ENCODE measurements around the gene FGGY.

FGGY gene

GRCh38 chr1:59670662-59671061 is 373.8 kb downstream of the FGGY start:
- no peak overlapping the region for H3K9ac ChIP-seq (ENCODE audit: low read depth, low read length)
- ATAC-seq (ENCODE audit: insufficient read depth, low read depth) (no peak), DNase-seq (no peak)
- H4K20me1 ChIP-seq (ENCODE audit: insufficient read depth, low read length) = no peaks in the 10 kb centered on the region
- no peak overlapping the region for H3K27ac ChIP-seq (ENCODE audit: low read length)
- no peaks in the 10 kb centered on the region for H3K9me3 ChIP-seq (ENCODE audit: insufficient read depth, low read length, severe bottlenecking)
- H3K4me2 ChIP-seq (ENCODE audit: insufficient read depth, low read length) = no peak overlapping the region
- no peaks in the 10 kb centered on the region for H3K79me2 ChIP-seq (ENCODE audit: insufficient read depth, low read length)
- H3K4me3 ChIP-seq (ENCODE audit: low read depth in 1 of 2, low read length in 2 of 2) = no peak overlapping the region
- no peaks in the 10 kb centered on the region for H3K4me1 ChIP-seq (ENCODE audit: insufficient read depth, low read length)
- no peak overlapping the region for H2AFZ ChIP-seq (ENCODE audit: low read depth, low read length)
- no peaks in the 10 kb centered on the region for H3K36me3 ChIP-seq (ENCODE audit: insufficient read depth, low read length)
- no peak for TF ChIP-seq EZH2 (IDR thresholded peaks at IDR 0.05; ENCODE audit: borderline replicate concordance, low read depth, low read length, severe bottlenecking)
- TF ChIP-seq CTCF (IDR thresholded peaks at IDR 0.05; ENCODE audit: borderline replicate concordance, extremely low read depth, low read length, poor library complexity, severe bottlenecking) = no peak
- no peaks in the 10 kb centered on the region for H3K27me3 ChIP-seq (ENCODE audit: insufficient read depth, low read length, poor library complexity)

GRCh38 chr1:59671066-59671952 is 374.4 kb downstream of the FGGY start:
- no peak overlapping the region for H2AFZ ChIP-seq (ENCODE audit: low read depth, low read length)
- H3K36me3 ChIP-seq (ENCODE audit: insufficient read depth, low read length) = no peaks in the 10 kb centered on the region
- H4K20me1 ChIP-seq (ENCODE audit: insufficient read depth, low read length) = no peaks in the 10 kb centered on the region
- no peaks in the 10 kb centered on the region for H3K9me3 ChIP-seq (ENCODE audit: insufficient read depth, low read length, severe bottlenecking)
- no peak for TF ChIP-seq EZH2 (IDR thresholded peaks at IDR 0.05; ENCODE audit: borderline replicate concordance, low read depth, low read length, severe bottlenecking)
- no peak for TF ChIP-seq CTCF (IDR thresholded peaks at IDR 0.05; ENCODE audit: borderline replicate concordance, extremely low read depth, low read length, poor library complexity, severe bottlenecking)
- no peak for DNase-seq
- no peak overlapping the region for H3K9ac ChIP-seq (ENCODE audit: low read depth, low read length)
- H3K27me3 ChIP-seq (ENCODE audit: insufficient read depth, low read length, poor library complexity) = no peaks in the 10 kb centered on the region
- H3K4me3 ChIP-seq (ENCODE audit: low read depth in 1 of 2, low read length in 2 of 2) = no peak overlapping the region
- H3K4me1 ChIP-seq (ENCODE audit: insufficient read depth, low read length) = no peaks in the 10 kb centered on the region
- no peak overlapping the region for H3K4me2 ChIP-seq (ENCODE audit: insufficient read depth, low read length)
- H3K79me2 ChIP-seq (ENCODE audit: insufficient read depth, low read length) = no peaks in the 10 kb centered on the region
- no peak for ATAC-seq (ENCODE audit: insufficient read depth, low read depth)
- H3K27ac ChIP-seq (ENCODE audit: low read length) = no peak overlapping the region; the same call in 1 of the 2 replicates

GRCh38 chr1:59671953-59672305 is 375.0 kb downstream of the FGGY start:
- no peak for ATAC-seq (ENCODE audit: insufficient read depth, low read depth)

More at GRCh38 chr1:59671953-59672305, 375.0 kb downstream of the FGGY start:
- H3K79me2 ChIP-seq (ENCODE audit: insufficient read depth, low read length) = no peaks in the 10 kb centered on the region
- no peaks in the 10 kb centered on the region for H3K4me1 ChIP-seq (ENCODE audit: insufficient read depth, low read length)
- H3K4me3 ChIP-seq (ENCODE audit: low read depth in 1 of 2, low read length in 2 of 2) = no peak overlapping the region
- H2AFZ ChIP-seq (ENCODE audit: low read depth, low read length) = no peak overlapping the region
- H3K9me3 ChIP-seq (ENCODE audit: insufficient read depth, low read length, severe bottlenecking) = no peaks in the 10 kb centered on the region
- H3K9ac ChIP-seq (ENCODE audit: low read depth, low read length) = no peak overlapping the region
- H4K20me1 ChIP-seq (ENCODE audit: insufficient read depth, low read length) = no peaks in the 10 kb centered on the region
- no peaks in the 10 kb centered on the region for H3K36me3 ChIP-seq (ENCODE audit: insufficient read depth, low read length)
- H3K27ac ChIP-seq (ENCODE audit: low read length) = no peak overlapping the region
- H3K27me3 ChIP-seq (ENCODE audit: insufficient read depth, low read length, poor library complexity) = no peaks in the 10 kb centered on the region
- no peak overlapping the region for H3K4me2 ChIP-seq (ENCODE audit: insufficient read depth, low read length)
- DNase-seq = no peak
- TF ChIP-seq CTCF (IDR thresholded peaks at IDR 0.05; ENCODE audit: borderline replicate concordance, extremely low read depth, low read length, poor library complexity, severe bottlenecking) (no peak), EZH2 (IDR thresholded peaks at IDR 0.05; ENCODE audit: borderline replicate concordance, low read depth, low read length, severe bottlenecking) (no peak)

Data from DND-41 (cell line).